Retinal pigment epithelial cell (primary cell): ENCODE data around the gene EP400.

Experiments used
- DNase-seq: peaks from one replicate; pipeline ENCODE4 v3.0.0-alpha.2; 2010; ENCODE audit warnings: low read depth
- H3K4me3 ChIP-seq: 2 replicates; pipeline ENCODE4 v1.5.1; 2011; ENCODE audit warnings: mild to moderate bottlenecking, low read length, control low read depth, moderate library complexity
- CTCF ChIP-seq: conservative IDR thresholded peaks from 2 replicates; pipeline ENCODE4 v1.5.1; 2011; ENCODE audit warnings: low read depth, low read length, control low read depth, inconsistent platforms

The EP400 gene

DNA sequence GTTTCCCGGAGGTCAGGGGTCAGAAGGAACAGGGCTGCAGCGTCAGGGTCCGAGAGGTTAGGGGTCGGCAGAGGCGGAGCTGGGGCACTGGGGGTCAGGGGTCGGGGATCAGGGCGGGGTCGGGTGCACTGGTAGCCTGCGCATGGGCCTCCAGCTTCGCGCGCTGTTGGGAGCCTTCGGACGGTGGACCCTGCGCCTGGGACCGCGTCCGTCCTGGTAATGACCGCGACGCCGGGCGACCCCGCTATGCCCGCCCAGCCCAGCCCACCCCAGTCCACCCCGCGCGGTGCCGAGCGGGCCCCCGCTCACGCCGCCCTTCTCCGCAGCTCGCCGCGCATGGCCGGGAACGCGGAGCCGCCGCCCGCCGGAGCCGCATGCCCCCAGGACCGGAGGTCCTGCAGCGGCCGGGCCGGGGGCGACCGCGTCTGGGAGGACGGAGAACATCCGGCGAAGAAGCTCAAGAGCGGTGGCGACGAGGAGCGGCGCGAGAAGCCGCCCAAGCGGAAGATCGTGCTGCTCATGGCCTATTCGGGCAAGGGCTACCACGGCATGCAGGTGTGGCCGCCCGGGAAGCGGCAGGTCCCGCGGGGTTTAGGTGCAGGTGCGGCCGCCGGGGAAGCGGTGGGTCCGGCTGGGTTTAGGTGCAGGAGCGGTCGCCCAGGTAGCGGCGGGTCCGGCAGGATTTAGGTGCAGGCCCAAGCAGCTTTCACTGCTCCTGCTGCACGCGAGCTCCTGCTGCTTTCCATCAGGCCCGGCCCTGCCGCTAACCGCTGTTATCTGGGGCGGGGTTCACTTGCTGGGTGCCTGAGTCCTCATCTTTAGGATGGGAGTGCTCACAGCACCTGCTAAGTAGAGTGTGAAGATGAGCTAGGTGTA is 19.9 kb upstream of the EP400 start:
- TF ChIP-seq CTCF, result no peak
- no peak for DNase-seq

DNA sequence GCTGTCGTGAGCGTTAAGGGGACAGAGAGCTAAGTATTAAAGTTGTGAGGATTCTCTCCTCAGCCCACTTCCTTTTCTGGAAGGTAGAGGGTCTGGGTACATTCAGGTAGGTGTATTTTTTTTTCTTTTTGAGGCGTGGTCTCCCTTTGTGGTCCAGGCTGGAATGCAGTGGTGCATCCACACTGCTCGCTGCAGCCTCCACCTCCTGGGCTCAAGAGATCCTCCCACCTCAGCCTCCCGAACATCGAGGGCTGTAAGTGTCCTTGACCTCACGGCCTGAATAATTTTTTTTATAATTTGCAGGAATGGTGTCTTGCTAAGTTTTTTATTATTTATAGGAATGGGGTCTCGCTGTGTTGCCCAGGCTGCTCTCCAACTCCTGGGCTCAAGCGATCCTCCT is 19.2 kb upstream of the EP400 start:
- DNase-seq, result no peak
- no peak for TF ChIP-seq CTCF

More for the DNA sequence above, 19.9 kb upstream of the EP400 start:
- H3K4me3 ChIP-seq, result peak overlapping the region; percentile 87

DNA sequence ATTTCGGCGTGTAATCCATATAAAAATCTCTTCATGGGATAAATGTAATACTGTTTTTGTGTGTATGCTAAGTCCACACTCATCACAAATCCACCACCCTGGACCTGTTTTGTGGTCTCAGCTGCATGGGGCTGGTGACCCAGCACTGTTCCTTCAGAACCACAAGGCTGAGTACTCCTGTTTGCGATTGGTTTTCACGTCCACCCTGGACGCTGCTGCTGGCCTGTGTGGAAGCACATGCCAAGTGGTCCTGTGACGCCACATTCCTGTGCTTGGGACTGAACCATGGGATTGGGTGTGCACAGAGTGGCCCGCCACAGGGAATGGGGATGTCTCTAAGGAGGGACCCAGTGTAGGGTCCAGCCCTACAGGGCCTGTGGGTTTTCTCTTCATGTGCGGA is 16.4 kb upstream of the EP400 start:
- no peak overlapping the region for H3K4me3 ChIP-seq
- no peak for DNase-seq
- TF ChIP-seq CTCF, result no peak

More for the DNA sequence above, 19.2 kb upstream of the EP400 start:
- peak overlapping the region; percentile 87 for H3K4me3 ChIP-seq

DNA sequence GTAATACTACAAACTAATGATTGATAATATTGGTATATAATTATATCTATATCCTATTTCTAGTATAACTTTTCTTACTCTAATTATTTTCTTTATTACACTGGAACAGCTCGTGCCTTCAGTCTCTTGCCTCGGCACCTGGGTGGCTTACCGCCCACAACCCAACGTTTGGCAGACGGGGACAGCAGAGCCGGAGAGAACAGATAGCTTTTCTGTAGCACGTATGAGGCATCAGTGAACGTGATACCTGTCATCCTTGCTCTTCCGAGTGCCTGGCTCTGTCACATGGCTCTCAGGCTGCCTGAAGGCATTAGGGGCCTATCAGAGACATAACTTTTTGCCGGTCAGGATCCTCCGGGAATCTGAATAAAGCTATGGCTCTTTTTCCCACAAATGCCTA is 15.2 kb upstream of the EP400 start:
- TF ChIP-seq CTCF, result no peak
- H3K4me3 ChIP-seq, result no peak overlapping the region
- no peak for DNase-seq

DNA sequence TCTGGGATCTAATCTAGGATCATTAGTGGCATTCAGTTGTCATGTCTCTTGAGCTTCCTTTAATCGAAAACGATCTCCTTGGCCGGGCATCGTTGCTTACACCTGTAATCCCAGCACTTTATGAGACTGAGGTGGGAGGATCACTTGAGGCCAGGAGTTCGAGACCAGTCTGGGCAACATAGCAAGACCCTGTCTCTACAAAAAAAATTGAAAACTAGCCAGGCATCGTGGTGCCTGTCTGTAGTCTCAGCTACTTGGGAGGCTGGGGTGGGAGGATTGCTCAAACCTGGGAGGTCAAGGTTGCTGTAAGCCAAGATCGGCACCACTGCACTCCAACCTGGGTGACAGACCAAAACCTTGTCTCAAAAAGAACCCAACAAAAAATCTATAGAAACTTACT is 11.7 kb upstream of the EP400 start:
- DNase-seq, result no peak
- TF ChIP-seq CTCF, result no peak
- H3K4me3 ChIP-seq, result no peak overlapping the region

DNA sequence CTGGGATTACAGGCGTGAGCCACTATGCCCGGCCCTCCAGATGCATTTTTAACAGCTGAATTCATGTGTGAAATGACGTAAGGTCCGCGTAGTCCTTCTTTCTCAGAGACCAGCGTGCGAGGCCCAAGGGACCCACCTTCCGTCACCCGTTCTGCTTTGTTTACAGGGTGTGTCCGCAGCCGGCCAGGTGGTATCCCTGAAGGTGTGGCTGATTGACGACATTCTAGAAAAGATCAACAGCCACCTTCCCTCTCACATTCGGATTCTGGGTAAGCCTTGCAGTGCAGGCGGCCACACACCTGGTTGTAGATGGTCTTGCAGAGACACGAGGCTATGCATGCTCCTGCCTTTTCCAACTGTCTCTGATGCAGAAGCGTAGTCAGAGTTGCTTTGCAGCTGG is 10.7 kb upstream of the EP400 start:
- no peak for TF ChIP-seq CTCF
- DNase-seq, result no peak
- H3K4me3 ChIP-seq, result no peak overlapping the region

- no peak overlapping the region for H3K4me3 ChIP-seq
- no peak for DNase-seq
- TF ChIP-seq CTCF, result no peak
Measured at GRCh38 chr12:131940141-131940547, 9.6 kb upstream of the EP400 start.
